ELF-1 (cell line): ENCODE results near the gene IREB2.
"Not testable (repeated sequence)": the region's sequence is repeated elsewhere in the genome, so short reads cannot be mapped to it uniquely, and the experiment has no call there.

Experiments
- DNase-seq: peaks from one replicate; pipeline ENCODE4 v3.0.0-alpha.2; 2016; ENCODE audit warnings: low read depth, low spot score

IREB2 gene

DNA sequence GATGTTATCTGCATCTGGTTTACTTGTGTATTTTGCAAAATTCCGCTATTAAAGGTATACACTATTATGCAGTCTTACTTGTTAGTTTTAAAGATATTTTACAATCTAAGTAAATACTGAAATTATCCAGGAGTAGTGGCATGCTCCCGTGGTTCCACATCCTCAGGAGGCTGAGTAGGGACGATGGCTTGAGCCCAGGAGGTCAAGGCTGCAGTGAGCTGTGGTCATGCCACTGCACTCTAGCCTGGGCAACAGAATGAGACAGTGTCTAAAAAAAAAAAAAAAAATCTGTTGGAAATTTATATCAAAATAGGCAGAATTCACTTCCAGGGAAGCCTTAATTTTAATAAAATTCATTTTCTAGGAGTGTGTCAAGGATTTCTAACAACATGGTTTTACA is 41.6 kb downstream of the IREB2 start:
- no peak for DNase-seq

GRCh38 chr15:78481917-78482316 is 43.9 kb downstream of the IREB2 start:
- DNase-seq: no peak

DNA sequence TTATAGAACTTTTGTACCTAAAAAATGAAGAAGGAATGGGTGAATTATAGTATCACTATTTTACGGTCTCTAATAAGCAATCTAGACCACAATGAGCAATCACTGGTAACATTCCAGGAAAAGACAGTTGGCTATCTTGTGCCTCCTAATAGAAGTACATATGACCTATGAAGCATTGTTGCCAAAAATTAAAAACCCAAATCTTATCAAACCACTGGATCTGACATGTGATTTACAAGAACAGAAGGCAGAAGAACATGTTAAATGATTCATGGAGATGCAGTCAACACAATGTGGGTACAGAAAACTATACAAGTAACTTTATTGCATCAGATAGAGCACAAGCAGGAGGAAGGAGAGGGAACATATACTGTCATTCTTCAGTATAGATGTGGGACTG is 54.9 kb downstream of the IREB2 start:
- no peak for DNase-seq

GRCh38 chr15:78501857-78502256 is 63.8 kb downstream of the IREB2 start:
- no peak for DNase-seq

GRCh38 chr15:78502641-78503040 is 64.6 kb downstream of the IREB2 start:
- no peak for DNase-seq

DNA sequence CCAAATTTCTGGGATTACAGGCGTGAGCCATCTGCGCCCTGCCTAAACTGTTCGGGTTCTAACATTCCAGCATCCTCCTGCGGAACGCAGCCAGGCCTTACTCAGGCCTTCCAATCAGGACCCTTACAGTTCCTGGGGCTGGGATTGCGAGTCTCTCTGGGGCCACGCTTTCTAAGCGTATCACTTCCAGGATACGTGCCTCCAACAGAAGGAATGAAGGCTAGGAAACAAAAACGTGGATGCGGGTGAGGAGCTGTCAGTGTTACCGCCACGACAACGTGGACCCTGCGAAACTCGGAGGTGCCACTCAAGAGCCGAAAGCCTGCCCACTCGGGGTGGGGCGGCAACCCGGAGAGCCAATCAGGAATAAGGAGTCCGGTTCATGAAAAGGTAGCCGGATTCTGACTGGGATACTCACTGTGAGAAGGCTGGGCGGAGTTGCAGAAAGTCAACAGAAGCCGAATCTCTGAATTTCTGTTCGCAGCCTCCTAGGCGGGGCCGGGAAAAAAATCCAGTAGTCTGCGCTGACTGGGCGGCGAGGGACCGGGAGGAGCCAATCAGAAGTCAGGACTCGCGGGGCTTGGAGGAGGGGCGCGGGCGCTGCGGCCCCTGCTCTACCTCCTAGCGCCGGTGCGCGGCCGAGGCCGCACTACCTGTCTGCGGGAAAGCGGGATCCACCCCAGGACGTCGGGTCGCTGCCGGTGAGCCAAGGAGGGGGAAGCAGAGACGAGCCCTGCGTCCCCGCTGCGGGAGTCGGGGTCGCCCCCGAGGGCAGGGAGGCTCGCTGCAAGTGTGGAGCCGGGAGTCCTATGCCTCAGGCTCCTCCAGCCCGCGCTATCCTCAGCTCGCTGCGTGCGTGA is 69.2 kb downstream of the IREB2 start, which contains the start of gene HYKK:
TSS of gene HYKK (plus strand) at position 607 of the 860 bp plus-strand sequence. CDS start 5,512 bp downstream, outside the sequence.
- DNase-seq: peak; percentile 99

DNA sequence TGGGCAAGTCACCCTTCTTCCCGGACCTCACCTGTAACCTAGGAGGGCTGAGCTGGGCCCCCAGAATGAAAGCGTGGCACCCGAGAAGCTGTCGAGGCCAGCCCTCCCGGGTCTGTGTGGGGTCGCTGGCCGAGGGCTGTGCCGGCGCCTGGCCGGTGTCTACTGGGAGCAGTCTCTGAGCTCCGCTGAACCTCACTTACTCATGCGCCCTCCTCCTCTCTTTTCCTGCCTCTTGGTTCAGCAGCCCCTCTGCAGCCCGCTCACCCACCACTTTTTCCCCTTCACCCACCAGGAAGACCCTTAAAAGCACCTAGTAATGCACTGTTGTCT is 69.8 kb downstream of the IREB2 start:
- no peak for DNase-seq

DNA sequence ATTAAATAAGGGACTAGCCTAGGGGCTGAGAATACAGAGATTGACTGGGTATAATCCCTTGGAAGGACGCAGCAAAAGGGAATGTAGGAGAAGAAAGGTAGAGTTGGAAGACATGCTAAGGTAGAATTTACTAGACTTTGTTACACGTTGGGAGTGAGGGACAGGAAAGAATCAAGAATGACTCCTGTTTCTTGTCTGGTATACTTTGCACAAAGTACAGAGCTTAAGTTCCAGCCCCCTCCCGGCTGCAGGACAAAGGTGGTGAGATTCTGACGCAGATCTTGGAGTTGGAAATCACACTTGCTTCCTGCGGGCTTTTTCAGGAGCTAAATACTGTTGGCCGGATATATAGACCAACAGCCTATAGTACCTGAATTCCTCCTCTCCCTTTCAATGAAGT is 70.3 kb downstream of the IREB2 start:
- DNase-seq: no peak

DNA sequence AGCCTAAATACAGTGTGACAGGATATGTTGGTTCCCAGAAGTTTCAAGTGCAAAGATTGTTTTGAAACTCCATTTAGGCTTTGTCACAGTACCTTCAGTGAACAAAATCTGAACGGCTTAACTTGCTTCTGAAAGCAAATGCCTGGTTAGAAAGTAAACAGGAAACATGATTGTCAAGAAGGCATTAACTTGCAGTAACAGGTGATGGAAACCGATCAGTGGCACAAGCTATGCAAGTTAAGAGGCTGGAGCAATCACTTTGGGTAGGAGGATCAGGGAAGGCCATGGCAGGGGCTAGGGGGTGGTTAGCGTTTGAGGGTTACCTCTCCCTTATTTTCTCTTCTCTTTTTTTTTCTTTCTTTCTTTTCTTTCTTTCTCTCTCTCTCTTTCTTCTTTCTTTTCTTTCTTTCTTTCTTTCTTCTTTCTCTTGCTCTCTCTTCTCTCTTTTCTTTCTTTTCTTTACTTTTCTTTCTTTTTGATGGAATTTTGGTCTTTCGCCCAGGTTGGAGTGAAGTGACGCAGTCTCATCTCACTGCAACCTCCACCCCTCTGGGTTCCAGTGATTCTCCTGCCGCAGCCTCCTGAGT is 71.8 kb downstream of the IREB2 start:
- DNase-seq: no peak

GRCh38 chr15:78520035-78520434 is 82.0 kb downstream of the IREB2 start:
- DNase-seq: not testable (repeated sequence)

DNA sequence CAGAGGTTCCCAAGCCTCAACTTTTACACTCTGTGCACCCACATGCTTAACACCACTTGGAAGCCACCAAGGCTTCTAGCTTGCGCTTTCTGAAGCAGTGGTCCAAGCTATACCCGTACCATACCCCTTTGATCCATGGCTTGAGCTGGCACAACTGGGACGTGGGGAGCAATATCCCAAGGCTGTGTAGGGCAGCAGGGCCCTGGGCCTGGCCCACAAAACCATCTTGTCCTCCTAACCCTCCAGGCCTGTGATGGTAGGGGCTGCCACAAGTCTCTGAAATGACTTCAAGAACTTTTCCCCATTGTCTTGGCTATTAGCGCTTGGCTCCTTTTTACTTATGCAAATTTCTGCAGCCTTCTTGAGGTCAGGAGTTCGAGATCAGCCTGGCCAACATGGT is 86.2 kb downstream of the IREB2 start:
- DNase-seq: no peak

DNA sequence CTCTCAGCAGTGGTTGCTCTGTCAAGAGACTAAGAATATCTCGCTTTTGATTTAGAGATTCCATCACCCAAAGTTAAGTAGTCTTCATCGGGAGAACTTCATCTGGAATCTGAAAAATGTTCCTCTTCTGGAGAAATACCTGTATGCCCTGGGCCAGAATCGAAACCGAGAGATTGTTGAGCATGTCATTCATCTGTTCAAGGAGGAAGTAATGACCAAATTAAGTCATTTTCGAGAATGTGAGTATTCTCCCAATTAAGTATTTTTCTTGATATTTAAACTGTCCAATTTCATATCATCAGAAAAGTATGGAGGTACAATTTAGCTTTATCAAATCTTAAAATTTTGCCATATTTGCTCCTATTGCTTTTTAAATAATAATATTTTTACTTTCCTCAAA is 89.3 kb downstream of the IREB2 start:
- DNase-seq: no peak

DNA sequence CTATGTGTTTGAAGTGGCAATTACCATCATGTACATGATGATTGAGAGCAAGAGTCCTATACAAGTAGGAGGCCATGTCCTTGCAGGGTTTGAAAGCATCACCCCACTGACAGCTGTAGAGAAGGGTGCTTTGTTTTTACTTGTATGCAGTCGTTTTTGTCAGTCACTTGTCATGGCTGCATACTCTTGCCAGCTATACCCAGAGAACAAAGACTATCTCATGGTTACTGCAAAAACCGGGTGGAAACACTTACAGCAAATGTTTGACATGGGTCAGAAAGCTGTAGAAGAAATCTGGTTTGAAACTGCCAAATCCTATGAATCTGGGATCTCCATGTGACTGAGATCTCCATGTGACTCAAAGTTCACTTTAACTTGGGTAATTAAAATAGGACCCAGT is 95.3 kb downstream of the IREB2 start:
- DNase-seq: no peak

DNA sequence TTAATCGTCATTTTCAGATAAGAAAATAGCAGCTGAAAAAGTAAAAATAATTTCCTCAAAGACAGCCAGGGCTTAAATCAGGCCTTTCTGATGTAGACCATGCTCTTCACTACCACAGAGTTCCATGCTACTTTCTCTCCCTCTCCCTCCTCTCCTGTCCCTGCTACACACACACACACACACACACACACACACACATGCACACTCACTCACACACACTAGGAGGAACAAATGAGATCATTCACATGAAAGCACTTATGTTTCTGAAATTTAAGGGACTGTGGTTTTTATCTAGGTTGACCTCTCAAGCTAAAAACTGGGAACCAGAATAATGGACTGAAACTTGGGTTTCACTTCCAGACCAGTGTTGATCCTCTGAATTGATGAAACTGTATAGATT is 98.1 kb downstream of the IREB2 start:
- DNase-seq: no peak

DNA sequence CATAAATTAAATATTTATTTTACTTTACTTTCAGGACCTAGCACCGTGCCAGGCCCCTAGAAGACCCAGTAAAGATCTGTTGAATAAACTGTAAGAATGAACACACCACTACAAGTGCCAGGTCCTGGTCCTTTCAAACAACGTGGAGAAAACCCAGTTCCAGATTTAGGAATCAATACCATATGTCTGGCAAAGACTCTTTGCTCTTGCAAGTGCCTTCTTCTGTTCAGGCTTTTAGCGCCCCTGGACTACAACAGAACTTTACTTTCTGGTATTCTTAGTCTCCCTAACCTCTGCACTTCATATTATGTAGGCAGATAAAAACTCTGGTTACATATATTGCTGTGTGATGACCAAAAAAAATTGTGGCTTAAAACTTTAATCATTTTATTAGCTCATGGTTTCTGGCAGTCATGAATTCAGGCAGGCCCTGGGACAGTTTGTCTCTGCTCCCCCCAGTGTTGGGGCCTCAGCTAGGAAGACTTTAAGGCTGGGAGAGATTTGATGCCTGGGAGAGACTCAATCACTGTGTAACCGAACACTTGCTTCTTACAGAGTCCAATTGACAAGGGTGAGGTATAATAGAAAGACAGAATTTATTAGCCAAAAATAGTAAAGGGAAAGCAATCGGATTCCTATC is 99.4 kb downstream of the IREB2 start:
- no peak for DNase-seq

DNA sequence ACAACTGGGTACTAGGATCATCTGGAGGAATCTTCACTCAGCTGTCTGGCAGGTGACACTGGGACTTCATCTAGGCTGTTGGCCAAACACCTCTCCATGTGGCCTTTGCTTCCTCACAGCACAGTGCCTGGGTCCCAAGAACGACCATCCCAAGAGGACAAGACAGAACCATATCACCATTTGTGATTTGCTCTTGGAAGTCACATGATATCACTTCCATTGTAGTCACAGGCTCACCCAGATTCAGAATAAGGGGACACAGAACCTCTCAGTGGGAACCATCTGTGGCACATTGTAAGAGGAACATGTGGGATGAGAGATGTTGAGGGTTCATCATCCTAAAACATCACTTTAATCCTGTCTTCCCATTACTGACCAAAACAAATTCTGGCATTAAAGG is 100.3 kb downstream of the IREB2 start:
- DNase-seq: no peak

DNA sequence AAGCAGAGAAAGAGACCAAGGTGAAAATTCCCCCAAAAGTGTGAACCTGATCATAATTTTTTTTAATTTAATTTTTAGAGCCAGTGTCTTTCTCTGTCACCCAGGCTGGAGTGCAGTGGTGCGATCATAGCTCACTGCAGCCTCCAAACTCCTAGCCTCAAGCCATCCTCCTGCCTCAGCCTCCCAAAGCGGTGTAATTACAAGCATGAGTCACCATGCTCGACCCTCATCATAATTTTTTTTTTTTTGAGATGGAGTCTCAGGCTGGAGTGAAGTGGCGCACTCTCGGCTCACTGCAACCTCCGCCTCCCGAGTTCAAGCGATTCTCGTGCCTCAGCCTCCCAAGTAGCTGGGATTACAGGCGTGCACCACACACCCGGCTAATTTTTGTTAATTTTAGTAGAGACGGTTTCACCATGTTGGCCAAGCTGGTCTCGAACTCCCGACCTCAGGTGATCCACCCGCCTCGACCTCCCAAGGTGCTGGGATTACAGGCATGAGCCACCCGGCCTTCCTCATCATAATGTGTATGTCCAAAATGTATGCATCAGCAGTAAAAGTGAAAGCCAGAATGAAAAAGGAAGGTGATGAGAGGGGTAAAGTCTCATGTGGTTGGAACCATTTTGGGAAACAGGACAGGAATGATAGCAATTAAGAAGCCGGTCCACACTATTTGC is 101.6 kb downstream of the IREB2 start:
- DNase-seq: not testable (repeated sequence)

DNA sequence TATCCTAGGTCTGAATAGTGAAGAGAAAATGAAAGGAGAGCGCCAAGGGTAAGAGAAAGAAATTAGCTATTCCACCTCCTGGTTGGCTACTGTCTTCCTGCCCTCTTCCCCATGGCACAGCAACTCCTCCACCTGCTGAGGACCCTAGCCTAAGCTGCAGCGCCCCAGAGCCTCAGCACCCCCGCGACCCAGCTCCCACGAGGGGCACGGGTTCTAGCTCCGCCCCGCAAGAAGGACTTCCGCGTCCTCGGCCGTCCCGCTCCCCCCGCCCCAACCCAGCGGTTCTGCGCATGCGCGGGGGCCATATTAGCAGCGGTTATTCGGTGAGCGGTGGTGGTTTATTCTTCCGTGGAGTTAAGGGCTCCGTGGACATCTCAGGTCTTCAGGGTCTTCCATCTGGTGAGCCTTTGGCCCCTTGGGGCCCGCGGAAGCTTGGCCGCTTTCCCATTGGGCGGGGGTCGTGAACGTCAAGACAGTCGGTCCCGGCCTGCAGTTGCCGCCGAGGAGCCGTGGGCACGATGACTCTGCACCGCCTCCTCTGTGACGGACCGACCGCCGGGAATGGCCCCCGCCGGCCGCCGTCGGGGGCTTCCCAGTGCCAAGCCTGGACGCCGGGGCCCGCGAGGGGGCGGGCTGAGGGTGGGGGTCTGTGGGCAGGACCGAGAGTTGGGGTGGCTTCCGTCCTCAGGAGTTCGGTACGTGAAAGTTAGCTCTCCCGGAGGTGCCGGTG is 102.3 kb downstream of the IREB2 start, which contains the start of gene PSMA4:
TSS of gene PSMA4 (plus strand) at position 304 of the 730 bp plus-strand sequence. CDS start 1,484 bp downstream, outside the sequence.
- DNase-seq: peak; percentile 92

- DNase-seq: peak; percentile 36
Observed at GRCh38 chr15:78540871-78541743, 103.1 kb downstream of the IREB2 start.

- DNase-seq: no peak
Observed at GRCh38 chr15:78541744-78542034, 103.7 kb downstream of the IREB2 start.

DNA sequence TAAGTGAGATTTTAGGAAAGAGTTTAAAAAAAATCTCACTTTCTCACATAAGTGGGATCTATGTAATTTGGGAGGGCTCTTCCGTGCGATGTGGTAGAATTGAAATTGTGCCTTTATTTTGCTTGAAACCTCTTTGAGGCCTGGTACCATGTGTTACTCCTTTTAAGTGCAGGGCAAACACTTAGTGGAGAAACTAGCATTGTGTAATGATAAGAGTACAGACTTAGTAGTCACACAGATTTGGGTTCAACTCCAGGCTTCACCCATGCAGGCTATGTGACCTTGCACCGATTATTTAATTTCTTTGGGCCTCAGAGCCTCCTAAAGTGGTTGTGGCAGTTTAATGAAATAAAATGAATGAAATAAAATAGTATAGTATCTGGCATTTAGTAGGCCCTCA is 104.6 kb downstream of the IREB2 start:
- DNase-seq: no peak
